Measurements from ENCODE around the gene CPNE5.

CPNE5 gene

GRCh38 chr6:36733300-36733699 lies 105.9 kb downstream of the CPNE5 start:
- TF ChIP-seq CTCF (IDR thresholded peaks at IDR 0.05; ENCODE audit: low read depth, low read length), result no peak
- Histone ChIP-seq H3K36me3 (no peaks in the 10 kb centered on the region), H3K27me3 (no peaks in the 10 kb centered on the region), H3K4me1 (no peaks in the 10 kb centered on the region), H3K9me3 (no peaks in the 10 kb centered on the region), H3K4me3 (ENCODE audit: low read depth, low read length) (no peak overlapping the region)
- no peak for DNase-seq

- no peaks in the 10 kb centered on the region for H3K4me1 ChIP-seq
- H3K27me3 ChIP-seq, result no peaks in the 10 kb centered on the region
Measured at GRCh38 chr6:36731622-36732310, 107.5 kb downstream of the CPNE5 start.

GRCh38 chr6:36730424-36731380 lies 108.5 kb downstream of the CPNE5 start:
- Histone ChIP-seq H3K36me3 (no peaks in the 10 kb centered on the region), H3K4me1 (no peaks in the 10 kb centered on the region), H3K4me3 (ENCODE audit: low read depth, low read length) (no peak overlapping the region), H3K27me3 (no peaks in the 10 kb centered on the region), H3K9me3 (no peaks in the 10 kb centered on the region)
- no peak for DNase-seq
- no peak for TF ChIP-seq CTCF (IDR thresholded peaks at IDR 0.05; ENCODE audit: low read depth, low read length)

More at GRCh38 chr6:36731622-36732310, 107.5 kb downstream of the CPNE5 start:
- DNase-seq, result no peak
- TF ChIP-seq CTCF (IDR thresholded peaks at IDR 0.05; ENCODE audit: low read depth, low read length), result no peak
- Histone ChIP-seq H3K36me3 (no peaks in the 10 kb centered on the region), H3K4me3 (ENCODE audit: low read depth, low read length) (no peak overlapping the region), H3K9me3 (no peaks in the 10 kb centered on the region)

- TF ChIP-seq CTCF (IDR thresholded peaks at IDR 0.05; ENCODE audit: low read depth, low read length), result no peak
- no peak overlapping the region for H3K4me3 ChIP-seq (ENCODE audit: low read depth, low read length)
- no peaks in the 10 kb centered on the region for H3K9me3 ChIP-seq
- H3K27me3 ChIP-seq, result no peaks in the 10 kb centered on the region
- no peak for DNase-seq
- no peaks in the 10 kb centered on the region for H3K36me3 ChIP-seq
- no peaks in the 10 kb centered on the region for H3K4me1 ChIP-seq
Measured at GRCh38 chr6:36729161-36729524, 110.1 kb downstream of the CPNE5 start.

GRCh38 chr6:36728289-36729160 lies 110.7 kb downstream of the CPNE5 start:
- H3K4me1 ChIP-seq, result no peaks in the 10 kb centered on the region
- no peak for TF ChIP-seq CTCF (IDR thresholded peaks at IDR 0.05; ENCODE audit: low read depth, low read length)
- no peak overlapping the region for H3K4me3 ChIP-seq (ENCODE audit: low read depth, low read length)
- DNase-seq, result no peak
- no peaks in the 10 kb centered on the region for H3K9me3 ChIP-seq
- H3K36me3 ChIP-seq, result no peaks in the 10 kb centered on the region
- no peaks in the 10 kb centered on the region for H3K27me3 ChIP-seq
